Stimulated activated CD8-positive, alpha-beta memory T cell treated with anti-CD3 and anti-CD28 coated beads, Interleukin-12 subunit alpha, Interleukin-12 subunit beta, amount 100 ng/mL, for 4 hours (primary cell): ENCODE measurements around the gene TCEAL2.
"Not testable (repeated sequence)": the region's sequence is repeated elsewhere in the genome, so short reads cannot be mapped to it uniquely, and the experiment has no call there.

Experiments used
- DNase-seq: peaks from one replicate; pipeline ENCODE4 v3.0.0-alpha.2; 2020; ENCODE audit warnings: low read depth

TCEAL2 gene

GRCh38 chrX:102125436-102125835 is at the start of gene TCEAL2:
TSS of gene TCEAL2 (plus strand) at chrX:102125679. CDS start at chrX:102126831, 1,152 bp downstream.
- peak; percentile 7 for DNase-seq

- no peak for DNase-seq
Measured at GRCh38 chrX:102077426-102077825, 48.1 kb upstream of the TCEAL2 start.

GRCh38 chrX:102085706-102086105 is 39.8 kb upstream of the TCEAL2 start:
- DNase-seq: no peak

GRCh38 chrX:102113367-102113766 is 12.1 kb upstream of the TCEAL2 start:
- no peak for DNase-seq

GRCh38 chrX:102115748-102116147 is 9.7 kb upstream of the TCEAL2 start:
- no peak for DNase-seq

- not testable (repeated sequence) for DNase-seq
Measured at GRCh38 chrX:102125014-102125413, 465 bp upstream of the TCEAL2 start.

- DNase-seq: not testable (repeated sequence)
Measured at GRCh38 chrX:102126080-102126818, 770 bp downstream of the TCEAL2 start.

- no peak for DNase-seq
Measured at GRCh38 chrX:102126863-102127262, 1.4 kb downstream of the TCEAL2 start.

GRCh38 chrX:102129473-102129872 is 4.0 kb downstream of the TCEAL2 start:
- DNase-seq: no peak

GRCh38 chrX:102138064-102138463 is 12.6 kb downstream of the TCEAL2 start:
- DNase-seq: no peak

- DNase-seq: not testable (repeated sequence)
Measured at GRCh38 chrX:102140876-102141275, 15.4 kb downstream of the TCEAL2 start.

GRCh38 chrX:102141631-102142030 is 16.2 kb downstream of the TCEAL2 start:
- not testable (repeated sequence) for DNase-seq

GRCh38 chrX:102142274-102142673 is 16.8 kb downstream of the TCEAL2 start, which contains the start of gene TCEAL6:
TSS of gene TCEAL6 (minus strand) at chrX:102142481.
- not testable (repeated sequence) for DNase-seq

GRCh38 chrX:102154218-102154860 is 28.9 kb downstream of the TCEAL2 start:
- DNase-seq: no peak

GRCh38 chrX:102154900-102155805 is 29.7 kb downstream of the TCEAL2 start:
- no peak for DNase-seq

GRCh38 chrX:102155806-102156179 is 30.3 kb downstream of the TCEAL2 start, which contains the start of gene BEX5:
TSS of gene BEX5 (minus strand) at chrX:102155977. CDS start at chrX:102154265, 1,712 bp downstream.
- peak; percentile 19 for DNase-seq
